Sigmoid colon (tissue), 7 donors: ENCODE data around the gene FBXO40. TPM values are rescaled to one million over a fixed set of nuclear protein-coding genes. Genes with fewer than 3 reads are reported as not detected.
"Not testable (repeated sequence)": the region's sequence is repeated elsewhere in the genome, so short reads cannot be mapped to it uniquely, and the experiment has no call there.

ENCODE experiments used
- DNase-seq: peaks from one replicate; pipeline ENCODE4 v3.0.0-alpha.2; 2019
- H3K27ac ChIP-seq, 4 donors: fragments of 200-600 bp; sonication (generic); one replicate each; pipeline ENCODE4 v1.5.1; 2016 to 2019; ENCODE audit warnings: mild to moderate bottlenecking in 1 of 4
- H3K27me3 ChIP-seq, 3 donors: fragments of 200-600 bp; sonication (generic); one replicate each; pipeline ENCODE4 v1.5.1; 2019; ENCODE audit warnings: mild to moderate bottlenecking in 1 of 3
- H3K36me3 ChIP-seq, 4 donors: fragments of 200-600 bp; sonication (generic); one replicate each; pipeline ENCODE4 v1.5.1; 2016 to 2019
- H3K4me1 ChIP-seq, 4 donors: fragments of 200-600 bp; sonication (generic); one replicate each; pipeline ENCODE4 v1.5.1; 2017 to 2019
- H3K4me3 ChIP-seq, 4 donors: fragments of 200-600 bp; sonication (generic); one replicate each; pipeline ENCODE4 v1.5.1; 2017 to 2019; ENCODE audit warnings: mild to moderate bottlenecking in 2 of 4, moderate library complexity in 1 of 4
- H3K9me3 ChIP-seq, 4 donors: fragments of 200-600 bp in 3 of 4; sonication (generic) in 3 of 4; one replicate each; pipeline versions ENCODE4 v1.5.1 to v1.6.1; 2013 to 2019
- CTCF ChIP-seq, 4 experiments: fragments of 450-650 bp in 3 of 4; fragments of 200-600 bp in 1 of 4; IDR thresholded peaks; one replicate each; pipeline ENCODE4 v1.5.1; 2016 to 2019; ENCODE audit warnings: antibody characterized with exemption in 4 of 4, mild to moderate bottlenecking in 3 of 4, moderate library complexity in 2 of 4
- EP300 ChIP-seq, 4 donors: sonication (generic); formaldehyde crosslinking; IDR thresholded peaks; one replicate each; pipeline ENCODE4 v1.6.1; 2017; ENCODE audit warnings: antibody characterized with exemption in 4 of 4
- POLR2A ChIP-seq, 2 donors: fragments of 450-650 bp; IDR thresholded peaks; one replicate each; pipeline ENCODE4 v1.6.1; 2016; ENCODE audit warnings: antibody characterized with exemption in 2 of 2, mild to moderate bottlenecking in 2 of 2, moderate library complexity in 2 of 2
- POLR2AphosphoS5 ChIP-seq, 4 donors: sonication (generic); formaldehyde crosslinking; IDR thresholded peaks; one replicate each; pipeline ENCODE4 v1.6.1; 2017; ENCODE audit warnings: antibody characterized with exemption in 4 of 4
- WGBS, 2 donors: extraction: QIAGEN DNeasy Blood & Tissue Kit; methylation state at CpG; one replicate each; pipeline ENCODE4 v1.1.7; 2013; 5-methylcytosine and 5-hydroxymethylcytosine counted together
- intact Hi-C: fragments of 100-400 bp; cut with DNase I; formaldehyde crosslinking; loops from one replicate; pipeline ENCODE4 v1.15.1; 2023
- polyA plus RNA-seq, 3 donors: library from polyadenylated mRNA; stranded (reverse); fragments of 200-250 nt; gene quantifications; one replicate each; pipeline ENCODE4 v1.2.3, GENCODE V29; 2013
- total RNA-seq, 4 donors: library from RNA; depleted of rRNA; stranded (reverse); fragments of >200 nt; gene quantifications; one replicate each; pipeline ENCODE4 v1.1.0, GENCODE V29; 2016
- donor health status: healthy with polysubstance abuse.
- donor health status: Bipolar disorder and iron deficiency.
- donor health status: healthy.

Gene FBXO40
- total and polyA plus RNA-seq, 7 donors, result under 0.01 TPM; not detected in 6

DNA sequence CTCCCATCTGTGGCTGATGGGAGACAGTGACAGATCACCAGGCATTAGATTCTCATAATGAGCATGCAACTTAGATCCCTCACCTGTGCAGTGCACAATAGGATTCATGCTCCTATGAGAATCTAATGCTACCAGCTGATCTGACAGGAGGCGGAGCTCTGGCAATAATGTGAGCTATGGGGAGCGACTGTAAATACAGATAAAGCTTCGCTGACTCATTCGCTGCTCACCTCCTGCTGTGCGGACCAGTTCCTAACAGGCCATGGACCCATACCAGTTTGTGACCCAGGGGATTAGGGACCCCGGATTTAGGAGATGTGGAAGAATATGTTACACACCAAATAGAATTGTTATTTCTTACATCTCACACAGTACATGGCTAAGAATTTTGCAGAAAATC, 18.7 kb upstream of the FBXO40 start:
- Histone ChIP-seq H3K36me3 (no peaks in the 10 kb centered on the region), H3K4me1 (no peaks in the 10 kb centered on the region), H3K4me3 (no peak overlapping the region), H3K9me3 (no peaks in the 10 kb centered on the region), H3K27me3 (no peaks in the 10 kb centered on the region), H3K27ac (no peak overlapping the region)
- 27 to 69% methylated on average over 6 of the region's 6 CpGs for WGBS, 2 donors
- DNase-seq, result no peak
- TF ChIP-seq POLR2A (IDR thresholded peaks at IDR 0.05) (no peak), EP300 (IDR thresholded peaks at IDR 0.05) (no peak), CTCF (IDR thresholded peaks at IDR 0.05) (no peak), POLR2AphosphoS5 (IDR thresholded peaks at IDR 0.05) (no peak)
- intact Hi-C loops, result no loop called here

DNA sequence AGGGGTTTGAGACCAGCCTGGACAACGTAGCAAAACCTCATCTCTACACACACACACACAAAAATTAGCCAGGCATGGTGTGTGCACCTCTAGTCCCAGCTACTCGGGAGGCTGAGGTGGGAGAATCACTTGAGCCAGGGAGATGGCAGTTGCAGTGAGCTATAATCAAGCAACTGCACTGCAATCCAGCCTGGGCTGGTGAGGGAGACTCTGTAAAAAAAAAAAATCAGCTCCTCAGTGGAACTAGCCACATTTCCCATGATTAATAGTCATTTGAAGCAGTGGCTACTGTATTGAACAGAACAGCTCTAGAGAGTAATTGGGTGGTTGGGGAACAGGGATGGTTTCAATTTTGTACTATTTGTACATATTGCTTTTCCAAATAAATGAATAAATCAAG, 11.5 kb upstream of the FBXO40 start:
- no peaks in the 10 kb centered on the region for H3K27me3 ChIP-seq
- no peaks in the 10 kb centered on the region for H3K4me1 ChIP-seq
- H3K4me3 ChIP-seq, result no peak overlapping the region
- intact Hi-C loops, result no loop called here
- H3K36me3 ChIP-seq, result no peaks in the 10 kb centered on the region
- TF ChIP-seq EP300 (IDR thresholded peaks at IDR 0.05) (no peak), POLR2AphosphoS5 (IDR thresholded peaks at IDR 0.05) (no peak), POLR2A (IDR thresholded peaks at IDR 0.05) (no peak), CTCF (IDR thresholded peaks at IDR 0.05) (no peak)
- WGBS, 2 donors, result 66 to 70% methylated on average over 2 of the region's 2 CpGs
- H3K27ac ChIP-seq, result no peak overlapping the region
- DNase-seq, result no peak
- no peaks in the 10 kb centered on the region for H3K9me3 ChIP-seq

- H3K4me3 ChIP-seq, result no peak overlapping the region
- H3K4me1 ChIP-seq, result no peaks in the 10 kb centered on the region
- no peaks in the 10 kb centered on the region for H3K36me3 ChIP-seq
- 96 to 97% methylated on average over 1 of the region's 1 CpG for WGBS, 2 donors
- H3K9me3 ChIP-seq, result no peaks in the 10 kb centered on the region
- H3K27me3 ChIP-seq, result no peaks in the 10 kb centered on the region
- intact Hi-C loops, result no loop called here
- no peak overlapping the region for H3K27ac ChIP-seq
- no peak for DNase-seq
- TF ChIP-seq EP300 (IDR thresholded peaks at IDR 0.05), result no peak
- TF ChIP-seq POLR2A (IDR thresholded peaks at IDR 0.05), result no peak
- no peak for TF ChIP-seq CTCF (IDR thresholded peaks at IDR 0.05)
- TF ChIP-seq POLR2AphosphoS5 (IDR thresholded peaks at IDR 0.05), result no peak
Observed at GRCh38 chr3:121584418-121584817, 8.8 kb upstream of the FBXO40 start.

DNA sequence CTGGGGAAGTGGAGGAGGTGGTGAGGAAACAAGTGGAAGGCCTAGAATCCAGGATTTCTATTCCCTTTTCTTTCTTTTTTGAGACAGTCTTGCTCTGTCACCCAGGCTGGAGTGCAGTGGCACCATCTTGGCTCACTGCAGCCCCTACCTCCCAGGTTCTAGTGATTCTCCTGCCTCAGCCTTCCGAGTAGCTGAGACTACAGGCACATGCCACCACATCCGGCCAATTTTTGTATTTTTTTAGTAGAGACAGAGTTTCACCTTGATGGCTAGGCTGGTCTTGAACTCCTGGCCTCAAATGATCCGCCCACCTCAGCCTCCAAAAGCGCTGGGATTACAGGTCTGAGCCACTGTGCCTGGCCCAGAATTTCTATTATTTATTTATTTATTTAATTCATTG, 627 bp downstream of the FBXO40 start:
- H3K9me3 ChIP-seq, H3K27me3 ChIP-seq, H3K36me3 ChIP-seq, DNase-seq, H3K4me3 ChIP-seq, H3K4me1 ChIP-seq, intact Hi-C loops, H3K27ac ChIP-seq: not testable (repeated sequence)
- 91 to 96% methylated on average over 4 of the region's 4 CpGs for WGBS, 2 donors

DNA sequence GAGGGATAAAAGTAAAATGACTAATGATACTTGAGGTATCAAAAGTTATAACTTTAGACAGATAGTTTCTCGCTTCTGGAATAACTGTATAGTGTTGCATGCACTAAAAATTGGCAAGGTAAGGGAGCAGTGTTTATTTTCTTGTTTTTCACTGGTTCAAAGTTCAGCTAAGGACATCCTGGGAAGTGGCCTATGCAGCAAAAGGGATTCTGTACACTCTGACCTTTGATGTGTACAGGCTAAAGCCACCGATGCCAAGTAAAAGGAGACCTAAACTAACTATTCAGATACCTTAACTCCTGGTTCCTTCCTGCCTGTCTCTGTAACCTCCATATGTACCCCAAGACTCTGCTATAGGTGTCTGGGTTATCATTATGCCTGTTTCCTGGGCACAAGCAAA, 1.7 kb downstream of the FBXO40 start:
- no peaks in the 10 kb centered on the region for H3K9me3 ChIP-seq
- no peak for DNase-seq
- no peaks in the 10 kb centered on the region for H3K4me1 ChIP-seq
- H3K4me3 ChIP-seq, result no peak overlapping the region
- no peaks in the 10 kb centered on the region for H3K27me3 ChIP-seq
- intact Hi-C loops, result no loop called here
- no peak for TF ChIP-seq EP300 (IDR thresholded peaks at IDR 0.05)
- H3K36me3 ChIP-seq, result no peaks in the 10 kb centered on the region
- no peak overlapping the region for H3K27ac ChIP-seq
- WGBS, 2 donors, result 40 to 73% methylated on average over 2 of the region's 2 CpGs

DNA sequence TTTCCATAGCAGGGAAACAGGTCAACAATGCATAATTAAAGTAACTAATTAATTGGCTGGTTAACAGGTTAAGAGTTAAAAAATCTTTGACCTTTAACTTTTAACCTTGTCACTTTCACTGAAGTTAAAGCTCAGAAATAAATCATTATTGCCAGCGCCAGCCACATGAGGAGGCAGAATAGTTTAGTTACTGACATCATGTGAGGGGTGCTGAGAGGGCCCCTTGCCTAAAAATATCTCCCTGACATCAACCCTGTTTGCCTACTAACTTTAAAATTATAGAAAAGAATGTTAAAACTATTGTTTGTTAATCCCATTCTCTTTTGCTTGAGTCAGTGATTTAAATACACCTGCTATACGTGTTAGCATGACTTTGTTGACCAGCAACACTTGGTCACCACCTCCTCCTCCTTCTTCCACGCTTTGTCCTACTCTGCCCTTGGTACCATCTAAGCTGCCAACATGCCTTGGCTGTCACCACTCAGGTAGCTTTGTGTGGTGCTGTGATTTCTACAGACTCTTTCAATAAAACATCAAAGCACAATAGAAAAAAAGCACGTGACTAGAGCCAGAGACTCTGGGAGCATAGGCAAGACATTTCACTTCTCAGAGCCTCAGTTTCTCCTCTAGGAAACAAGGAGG, 2.7 kb downstream of the FBXO40 start:
- no peaks in the 10 kb centered on the region for H3K36me3 ChIP-seq
- TF ChIP-seq POLR2A (IDR thresholded peaks at IDR 0.05), result no peak
- TF ChIP-seq POLR2AphosphoS5 (IDR thresholded peaks at IDR 0.05), result no peak
- TF ChIP-seq CTCF (IDR thresholded peaks at IDR 0.05), result no peak
- TF ChIP-seq EP300 (IDR thresholded peaks at IDR 0.05), result no peak
- H3K4me1 ChIP-seq, result no peaks in the 10 kb centered on the region
- no peak overlapping the region for H3K4me3 ChIP-seq
- intact Hi-C loops, result no loop called here
- no peaks in the 10 kb centered on the region for H3K27me3 ChIP-seq
- WGBS, 2 donors, result 86 to 89% methylated on average over 4 of the region's 4 CpGs
- DNase-seq, result no peak
- no peak overlapping the region for H3K27ac ChIP-seq
- no peaks in the 10 kb centered on the region for H3K9me3 ChIP-seq
